HG03342 (cell line): ENCODE data around the gene DTNBP1.

Experiments
- ATAC-seq: cut with Tn5 transposase; IDR thresholded peaks from one replicate; pipeline ENCODE4 v1.9.1; 2021; ENCODE audit warnings: mild to moderate bottlenecking, moderate library complexity; ENCODE audit not compliant: unreplicated experiment

DTNBP1 gene

DNA sequence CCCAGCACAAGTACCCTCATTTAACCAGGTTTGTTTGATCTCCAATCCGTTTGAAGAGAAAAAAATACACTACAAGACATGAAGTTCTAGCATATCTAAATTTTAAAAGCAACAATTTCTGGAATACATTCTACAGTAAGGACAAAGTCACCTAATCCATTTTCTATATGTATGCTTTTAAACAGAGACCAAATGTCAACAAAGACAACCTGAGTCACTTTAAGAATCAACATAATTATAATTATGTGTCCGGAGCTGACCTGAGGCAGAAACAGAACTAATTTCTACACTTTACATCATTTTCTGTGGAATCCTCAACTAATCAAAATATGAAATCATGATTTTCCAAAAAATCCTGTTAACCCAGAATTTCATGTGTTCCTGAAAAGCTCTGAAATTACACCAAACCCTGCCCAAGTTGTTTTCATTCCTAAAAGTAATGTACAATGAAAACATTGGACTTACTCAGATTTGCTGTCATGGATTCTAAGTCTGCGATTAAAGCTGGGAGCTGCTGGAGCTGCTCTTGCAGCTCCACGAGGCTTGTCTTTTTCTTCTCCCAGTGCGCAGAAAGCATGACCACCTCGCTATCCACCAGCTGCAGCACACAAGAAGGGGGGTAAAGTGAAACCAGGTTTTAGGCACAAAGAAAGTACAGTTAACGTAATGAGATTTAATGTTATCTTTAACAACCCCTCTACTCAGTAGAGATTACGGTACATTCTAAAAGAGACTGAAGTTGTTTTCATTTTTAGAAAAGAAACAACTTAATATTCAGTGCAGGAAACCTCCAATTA, 35.8 kb downstream of the DTNBP1 start:
- no peak for ATAC-seq

DNA sequence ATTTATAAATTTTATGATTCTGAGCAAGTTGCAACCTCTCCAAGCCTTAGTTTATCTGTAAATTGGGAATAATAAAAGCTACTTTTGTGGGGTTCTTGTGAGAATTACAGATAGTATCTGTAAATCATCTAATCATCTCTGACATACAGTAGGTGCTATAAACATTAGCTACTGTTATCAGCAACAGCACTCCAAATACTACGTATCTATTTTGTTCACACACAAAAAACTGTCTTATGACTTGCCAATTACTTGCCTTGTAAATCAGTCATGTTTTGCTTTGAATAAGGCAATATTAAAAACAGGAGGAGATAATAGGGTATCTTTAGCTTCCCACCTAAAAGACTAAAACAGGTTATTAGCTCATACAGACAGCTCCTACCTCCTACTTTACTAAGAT, 36.7 kb downstream of the DTNBP1 start:
- ATAC-seq = no peak

DNA sequence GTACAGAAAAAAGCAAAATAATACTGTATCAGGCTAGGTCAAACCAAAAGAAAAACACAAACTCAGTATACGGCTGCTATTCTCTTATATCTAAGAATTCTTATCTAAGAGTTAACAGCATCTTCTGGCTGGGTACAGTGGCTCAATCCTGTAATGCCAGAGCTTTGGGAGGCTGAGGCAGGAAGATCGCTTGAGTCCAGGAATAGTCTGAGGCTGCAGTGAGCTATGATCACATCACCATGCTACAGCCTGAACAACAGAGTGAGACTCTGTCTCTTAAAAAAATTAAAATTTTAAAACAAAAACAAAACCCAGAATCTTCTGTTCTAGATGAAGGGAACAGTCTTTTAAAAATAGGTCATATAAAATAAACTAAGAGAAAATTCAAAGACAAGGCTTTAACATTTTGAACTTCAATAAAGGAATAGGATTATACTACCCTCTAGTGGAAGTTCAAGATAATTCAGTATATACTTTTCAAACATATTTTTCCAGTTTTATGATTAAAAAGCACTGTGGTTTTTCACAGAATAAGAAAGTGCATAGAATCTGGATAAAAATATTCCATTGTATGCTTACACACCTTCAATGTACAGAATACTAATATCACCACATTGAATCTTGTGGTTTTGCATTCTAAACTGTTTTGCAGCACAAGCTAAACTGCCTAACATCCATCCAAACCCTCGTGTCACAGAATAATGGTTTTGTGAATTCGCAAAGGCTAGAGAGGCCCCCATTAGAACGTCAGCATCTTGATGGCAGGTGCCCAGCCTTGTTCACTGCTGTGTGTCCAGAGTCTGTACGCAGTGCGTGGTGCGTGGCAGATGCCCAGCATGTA, 39.3 kb downstream of the DTNBP1 start:
- no peak for ATAC-seq

DNA sequence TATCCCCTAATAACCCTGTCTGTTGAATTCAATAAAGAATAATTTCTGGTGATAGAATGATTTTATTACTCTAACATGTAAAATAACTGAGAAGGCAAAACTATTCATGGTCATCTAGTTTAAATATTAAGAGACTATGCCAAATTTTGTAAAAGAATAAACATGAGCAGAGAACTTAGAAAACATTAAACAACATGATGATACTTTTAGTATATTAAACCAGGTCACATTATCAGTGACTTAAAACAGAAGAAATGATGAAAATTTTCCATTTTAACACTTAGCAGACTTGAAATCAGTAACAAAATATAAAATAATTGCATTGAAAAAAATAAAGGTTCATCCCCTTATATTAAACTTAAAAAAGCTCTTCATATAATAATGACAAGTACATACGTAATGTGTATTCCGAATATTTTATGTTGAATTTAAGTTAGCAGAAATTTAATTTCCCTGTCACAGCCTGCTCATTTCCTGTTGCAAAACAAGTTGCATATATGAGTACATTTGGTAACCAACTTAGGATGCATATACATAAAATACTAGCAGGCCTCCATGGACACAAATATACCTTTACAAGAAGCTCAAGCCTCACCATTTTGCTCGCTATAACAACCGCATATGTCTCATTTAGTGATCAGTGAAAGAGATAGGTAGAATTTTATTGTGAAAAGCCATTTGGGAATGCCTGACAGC, 40.6 kb downstream of the DTNBP1 start:
- no peak for ATAC-seq

DNA sequence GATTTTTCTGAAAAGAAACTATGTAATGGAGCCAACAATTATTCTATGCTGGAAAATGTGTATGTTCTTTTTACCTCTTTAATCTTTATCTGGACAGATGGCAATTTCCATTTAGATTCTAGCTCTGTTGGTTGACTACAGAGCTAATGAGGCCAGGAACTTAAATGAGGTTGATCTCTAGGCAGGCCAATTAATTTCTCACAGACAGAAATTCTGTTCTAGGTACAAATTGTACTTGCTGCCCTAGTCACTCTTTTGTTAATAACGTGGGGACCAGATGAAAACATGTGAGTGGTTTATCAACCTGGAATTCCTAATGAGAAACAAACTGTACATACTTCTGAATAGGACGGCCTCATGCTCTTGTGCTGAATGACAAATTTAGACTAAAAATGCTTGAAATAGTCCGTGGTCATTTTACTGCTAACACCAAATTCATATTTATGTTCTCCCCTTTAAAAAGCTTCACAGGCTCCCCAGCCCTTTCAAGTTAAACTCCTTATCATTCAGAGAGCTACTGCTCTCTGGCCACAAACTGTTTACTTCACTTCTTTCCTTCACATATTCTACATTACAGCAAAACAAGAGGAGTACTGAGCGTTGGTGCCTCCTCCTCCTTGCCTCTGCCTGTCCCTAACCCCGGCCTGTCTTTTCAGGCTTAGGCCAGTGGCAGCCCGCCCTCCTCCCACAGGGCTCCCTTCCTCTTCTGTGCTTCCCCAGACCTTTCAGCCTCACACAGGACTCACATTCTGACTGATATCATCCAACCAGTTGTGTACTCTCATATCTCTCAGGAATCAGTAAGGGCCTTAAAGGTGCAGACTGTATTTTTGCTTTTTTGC, 41.4 kb downstream of the DTNBP1 start:
- ATAC-seq = peak; percentile 96

DNA sequence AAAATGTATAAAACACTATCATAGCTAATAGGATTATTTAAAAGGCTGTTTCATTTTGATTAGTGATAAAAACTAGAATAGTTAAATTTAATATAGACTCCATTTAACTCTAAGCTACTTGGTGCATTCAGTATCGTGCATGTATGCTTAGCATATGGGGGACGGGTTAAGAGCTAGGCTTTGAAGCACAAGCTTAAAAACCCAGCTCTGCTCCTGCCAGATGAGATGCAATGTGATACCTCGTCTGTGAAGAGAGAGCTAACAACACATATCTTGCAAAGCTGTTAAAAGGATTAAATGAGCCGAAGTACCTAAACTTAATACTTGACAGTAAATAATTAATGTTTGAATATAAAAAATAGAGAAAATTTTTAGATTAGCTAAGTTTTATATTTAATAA, 42.2 kb downstream of the DTNBP1 start:
- no peak for ATAC-seq

DNA sequence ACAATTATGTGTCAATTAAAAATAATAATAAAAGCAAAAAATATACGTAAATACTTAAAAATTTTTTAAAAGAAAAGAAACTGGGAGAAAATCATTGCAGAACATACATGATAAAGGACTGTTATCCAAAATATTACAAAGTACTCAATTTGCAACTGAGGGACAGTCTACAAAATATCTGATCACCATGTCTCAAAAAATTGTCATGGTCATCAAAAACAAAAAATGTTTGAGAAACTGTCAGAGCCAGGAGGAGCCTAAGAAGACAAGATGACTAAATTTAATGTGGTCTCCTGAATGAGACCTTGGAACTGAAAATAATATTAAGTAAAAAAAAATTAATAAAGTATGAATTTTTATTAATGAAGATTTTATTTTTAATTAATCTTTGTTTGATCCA, 43.5 kb downstream of the DTNBP1 start:
- no peak for ATAC-seq

DNA sequence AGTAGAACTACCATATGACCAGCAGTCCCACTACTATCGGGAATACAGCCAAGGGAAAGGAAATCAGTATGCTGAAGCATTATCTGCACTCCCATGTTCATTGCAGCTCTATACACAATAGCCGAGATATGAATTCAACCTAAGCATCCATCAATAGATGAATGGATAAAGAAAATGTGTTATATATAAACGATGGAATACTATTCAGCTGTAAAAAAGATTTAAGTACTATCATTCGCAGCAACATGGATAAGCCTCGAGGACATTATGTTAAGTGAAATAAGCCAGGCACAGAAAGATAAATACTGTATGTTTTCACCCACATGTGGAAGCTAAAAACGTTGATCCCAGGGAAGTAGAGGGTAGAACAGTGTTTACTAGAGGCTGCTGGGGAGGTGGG, 44.1 kb downstream of the DTNBP1 start:
- no peak for ATAC-seq

DNA sequence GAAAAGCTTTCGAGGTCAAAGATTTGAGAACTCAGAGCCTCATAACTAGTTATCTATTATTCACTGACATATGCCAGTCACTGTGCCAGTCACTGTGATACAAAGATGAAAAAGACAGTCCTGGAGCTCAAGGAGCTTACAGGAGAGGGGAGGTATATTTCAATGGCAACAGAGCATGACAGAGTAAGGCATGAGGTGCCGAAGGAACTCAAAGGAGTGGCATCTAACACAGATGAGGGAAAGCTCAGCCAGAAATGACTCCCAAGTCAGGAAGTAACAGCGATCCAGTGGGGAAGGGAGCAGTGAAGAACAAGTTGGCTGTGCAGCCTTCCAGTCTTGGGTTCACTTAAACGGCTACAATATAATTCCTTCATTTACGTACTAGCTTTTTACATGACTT, 46.6 kb downstream of the DTNBP1 start:
- ATAC-seq = no peak

DNA sequence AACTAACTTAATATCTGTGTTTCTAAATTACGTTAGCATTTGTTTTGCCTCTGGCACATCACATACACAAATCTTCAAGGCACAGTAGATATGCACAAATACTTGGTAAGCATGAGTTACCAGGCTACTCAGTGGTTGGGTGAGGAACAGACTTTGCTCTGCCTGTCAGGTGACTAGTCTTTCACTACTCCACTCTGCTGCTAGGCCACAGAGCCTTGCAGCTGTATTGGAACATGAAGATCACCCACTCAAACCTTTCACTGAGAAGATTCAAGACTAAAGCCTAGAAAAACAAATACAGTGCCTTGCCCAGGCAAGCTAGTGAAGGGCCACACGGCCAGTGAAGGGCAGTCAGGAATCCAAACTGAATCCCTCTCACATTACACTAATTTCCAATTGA, 47.0 kb downstream of the DTNBP1 start:
- no peak for ATAC-seq

DNA sequence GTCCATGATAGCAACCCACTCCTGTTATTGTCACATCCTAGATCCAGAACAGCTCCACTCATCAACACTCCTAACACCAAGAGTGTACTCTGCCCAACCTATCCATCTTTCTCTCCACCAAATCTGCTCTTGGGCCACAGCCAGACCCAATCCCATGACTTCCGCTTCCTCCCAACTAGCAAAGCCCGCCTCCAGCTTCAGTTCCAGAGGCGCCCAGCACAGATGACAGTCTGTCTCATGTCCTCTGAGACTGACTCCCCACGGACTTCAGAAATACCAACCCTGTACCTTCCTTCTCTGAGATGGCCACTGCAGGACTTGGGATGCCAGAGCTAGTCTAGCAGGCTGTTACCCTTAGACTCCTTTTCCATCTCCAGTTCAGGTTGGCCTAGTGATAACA, 48.6 kb downstream of the DTNBP1 start:
- ATAC-seq = no peak

DNA sequence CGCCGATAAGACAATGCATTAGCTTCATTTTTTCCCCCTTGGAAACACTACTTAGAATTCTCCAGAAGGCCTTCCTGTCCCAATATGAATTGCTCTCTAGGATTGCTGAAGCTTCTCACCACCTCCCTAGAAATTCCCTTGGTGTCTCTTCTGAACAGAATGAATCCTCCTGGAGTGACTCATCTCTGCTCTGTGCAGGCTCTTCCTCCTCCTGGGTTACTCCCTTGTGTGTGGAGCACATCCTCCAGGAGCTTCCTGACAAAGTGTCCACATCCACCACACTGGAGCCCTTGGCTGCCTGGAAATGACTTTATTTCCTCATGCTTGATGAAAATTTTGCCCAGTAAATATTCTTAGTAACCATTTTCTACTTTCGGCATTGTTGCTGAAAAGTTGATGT, 54.4 kb downstream of the DTNBP1 start:
- ATAC-seq = no peak

DNA sequence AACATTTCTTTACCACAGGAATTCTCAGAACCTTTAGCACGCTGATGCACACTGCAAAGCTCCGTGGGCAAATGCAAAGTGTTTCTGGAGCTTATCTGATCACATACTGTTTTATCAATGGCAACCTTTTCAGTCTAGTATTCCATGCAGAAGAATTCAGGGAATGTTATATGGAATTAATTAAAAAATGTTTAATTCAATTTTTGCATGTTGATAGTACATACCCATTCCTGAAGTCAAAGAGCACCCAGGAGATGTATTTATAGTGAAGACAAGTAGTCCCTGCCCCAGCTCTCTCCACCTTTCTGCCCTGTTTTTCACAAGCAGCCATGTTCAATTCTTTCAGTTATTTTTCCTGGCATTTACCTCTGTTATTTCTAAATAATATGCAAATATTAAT, 55.2 kb downstream of the DTNBP1 start:
- ATAC-seq = no peak

DNA sequence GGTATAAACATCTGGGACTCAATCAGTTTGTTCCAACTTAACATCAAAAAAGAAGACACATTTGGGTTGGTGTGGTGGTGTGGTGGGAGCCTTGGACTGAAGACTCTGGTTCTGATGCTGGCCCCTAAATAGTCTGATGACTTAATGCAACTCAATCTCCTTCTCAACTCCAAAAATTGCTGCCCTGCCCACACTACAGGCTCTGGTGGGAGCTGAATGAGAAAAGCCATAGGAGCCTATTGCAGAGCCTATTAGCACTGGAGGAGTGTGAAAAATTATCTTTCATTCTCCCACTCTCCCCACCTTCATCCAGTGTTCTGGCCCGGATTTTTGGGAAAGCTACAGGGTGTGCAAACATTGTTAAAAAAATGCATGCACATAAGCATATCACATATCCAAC, 56.5 kb downstream of the DTNBP1 start:
- ATAC-seq = no peak

DNA sequence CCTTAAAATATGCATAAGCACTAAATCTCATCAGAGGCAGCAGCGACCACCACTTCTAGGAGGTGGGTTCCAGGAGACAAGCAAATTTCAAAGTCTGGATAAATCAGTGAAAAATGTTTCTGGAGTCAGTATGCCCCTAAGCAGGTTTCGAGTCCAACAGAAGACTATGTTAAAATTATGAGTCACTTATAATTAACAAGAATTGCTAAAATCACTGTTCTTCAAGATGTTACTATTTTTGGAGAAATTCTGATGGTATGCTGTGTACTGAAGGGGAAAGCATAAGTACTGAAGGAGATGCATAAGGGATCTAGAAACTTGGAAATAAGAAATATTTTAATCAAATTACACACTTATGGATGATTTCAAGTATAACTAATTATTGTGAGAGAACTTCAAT, 58.0 kb downstream of the DTNBP1 start:
- ATAC-seq = no peak

DNA sequence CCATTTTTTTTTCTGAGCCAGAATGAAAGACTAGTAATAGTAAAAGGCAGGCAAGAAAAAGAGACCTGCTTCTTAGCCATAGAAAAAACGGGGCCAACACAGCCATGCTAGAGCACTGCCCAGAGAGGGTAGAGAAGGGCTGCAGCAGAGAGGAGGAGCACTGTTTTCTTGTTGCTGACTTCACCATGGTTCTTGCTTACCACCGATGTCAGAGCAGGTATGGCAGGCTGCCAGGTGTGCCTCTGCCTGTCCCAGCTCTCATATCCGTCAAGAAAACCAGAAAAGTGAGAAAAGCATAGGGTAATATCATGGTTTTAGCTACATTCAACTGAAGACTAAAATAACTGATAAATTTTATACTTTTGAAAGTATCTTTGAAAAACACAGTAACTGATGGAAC, 60.7 kb downstream of the DTNBP1 start:
- no peak for ATAC-seq

DNA sequence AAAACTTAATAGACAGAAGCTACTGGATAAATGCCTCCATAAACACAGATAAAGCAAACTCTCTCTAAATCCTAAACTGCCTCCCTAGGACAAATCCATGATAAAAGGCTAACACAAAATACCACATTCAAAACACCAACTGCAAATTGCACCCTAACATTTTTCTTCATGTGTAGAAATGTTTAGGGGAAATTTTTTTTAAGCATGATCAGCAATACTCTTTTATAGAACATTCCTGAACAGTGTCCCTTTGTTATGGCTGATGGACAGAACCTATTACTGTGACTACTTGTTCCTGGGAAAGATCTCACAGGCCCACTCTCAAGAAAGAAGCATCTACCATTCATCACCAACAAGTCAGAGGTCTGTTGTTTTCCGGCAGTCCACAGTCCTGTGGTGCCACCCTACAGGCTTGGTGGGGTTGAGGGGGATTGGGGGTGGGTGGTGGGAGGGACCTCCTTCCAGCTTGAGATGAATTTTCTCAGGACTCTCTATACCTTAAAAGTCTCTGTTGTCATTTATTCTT, 64.5 kb downstream of the DTNBP1 start:
- ATAC-seq = no peak

DNA sequence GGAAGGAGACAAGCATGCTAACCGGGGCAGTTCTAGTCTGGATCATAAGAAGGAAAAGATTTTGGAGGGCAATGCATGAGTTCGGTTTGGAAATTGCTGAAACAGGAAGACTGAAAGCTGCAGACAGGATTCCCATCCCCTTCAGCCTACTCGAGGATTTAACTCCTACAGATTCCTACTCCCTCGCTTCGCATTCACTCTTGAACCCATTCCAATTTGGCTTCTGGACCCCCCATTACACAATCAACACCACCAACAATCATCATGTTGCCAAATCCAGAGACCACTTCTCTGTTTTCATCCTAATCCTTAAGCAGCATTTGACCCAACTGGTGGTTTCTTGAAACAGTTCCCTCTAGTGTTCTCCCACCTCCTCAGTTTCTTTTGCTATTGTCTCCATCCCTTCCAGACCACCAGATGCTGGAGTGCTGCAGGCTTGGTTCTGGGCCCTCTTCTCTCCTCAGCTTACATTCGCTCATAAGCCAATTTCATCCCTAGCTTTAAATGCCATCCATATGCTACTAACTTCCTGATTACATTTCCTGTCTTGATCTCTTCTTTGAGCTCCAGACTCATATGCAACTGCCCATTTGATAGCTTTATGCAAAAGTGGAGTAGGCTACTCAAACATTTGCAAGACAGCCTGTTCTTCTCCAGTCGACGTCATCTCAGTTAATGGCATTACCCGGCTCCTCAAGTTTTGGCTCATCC, 66.5 kb downstream of the DTNBP1 start:
- no peak for ATAC-seq

DNA sequence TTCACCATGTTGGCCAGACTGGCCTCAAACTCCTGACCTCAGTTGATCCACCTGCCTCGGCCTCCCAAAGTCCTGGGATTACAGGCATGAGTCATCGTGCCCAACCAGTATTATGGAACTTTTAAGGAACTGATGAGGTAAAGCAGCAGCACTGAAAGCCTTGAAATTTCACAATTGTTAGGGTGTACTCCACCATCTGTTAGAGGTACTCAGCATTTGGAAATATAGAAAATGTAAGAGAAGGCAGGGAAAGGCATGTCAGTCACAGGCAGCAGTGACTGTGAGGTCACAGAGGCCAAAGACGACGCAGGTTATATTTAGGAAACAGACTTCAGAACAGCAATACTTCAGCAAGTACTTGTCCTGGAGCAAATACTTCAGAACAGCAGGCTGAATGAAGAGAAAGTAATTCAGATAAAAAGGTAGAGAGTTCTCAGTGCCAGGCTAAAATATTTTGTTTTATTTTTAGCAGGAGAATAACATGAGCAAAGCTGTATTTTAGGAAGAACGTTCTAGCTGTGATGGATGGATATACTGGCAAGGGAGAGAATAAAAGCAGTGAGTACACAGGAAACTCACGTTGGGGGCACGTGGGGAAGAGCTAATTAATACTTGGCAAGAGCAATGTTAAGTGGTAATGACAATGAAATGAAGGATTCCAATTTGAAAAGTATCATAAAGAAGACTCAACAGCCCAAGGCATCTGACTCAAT, 67.2 kb downstream of the DTNBP1 start:
- no peak for ATAC-seq
